ENCODE measurements around the gene LAX1.

GRCh38 chr1:203797216-203797615 is 32.2 kb downstream of the LAX1 start:
- TF ChIP-seq POLR2A (IDR thresholded peaks at IDR 0.05) (no peak), CTCF (IDR thresholded peaks at IDR 0.05) (no peak)
